GM18505 (cell line): ENCODE data around the gene RABGAP1L.
"Not testable (repeated sequence)": the region's sequence is repeated elsewhere in the genome, so short reads cannot be mapped to it uniquely, and the experiment has no call there.

Experiments
- ATAC-seq: cut with Tn5 transposase; IDR thresholded peaks from one replicate; pipeline ENCODE4 v1.9.1; 2021; ENCODE audit not compliant: unreplicated experiment
- POLR2A ChIP-seq: IDR thresholded peaks from 4 replicates; pipeline ENCODE4 v1.6.1; 2011; ENCODE audit warnings: borderline replicate concordance; ENCODE audit not compliant: insufficient read depth, insufficient read length; ENCODE audit errors: extremely low read depth

RABGAP1L gene

DNA sequence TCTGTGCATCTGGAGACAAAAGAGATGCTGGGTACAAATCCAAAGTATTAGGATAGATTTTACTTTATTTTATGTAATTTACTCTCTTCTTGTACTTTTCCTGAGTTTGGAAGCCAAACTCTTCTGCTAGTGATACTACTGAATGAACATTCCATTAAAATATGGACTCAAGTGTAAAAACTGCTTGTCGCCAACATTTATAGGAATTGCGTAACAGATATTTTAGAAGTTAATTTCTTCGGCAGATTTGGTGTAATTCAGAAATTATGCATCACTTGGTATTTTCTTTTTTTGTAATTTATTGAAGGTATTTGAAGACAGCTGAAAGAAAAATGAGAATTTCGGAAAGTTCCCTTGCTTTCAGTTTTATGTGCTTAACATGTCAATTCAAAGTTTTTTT, 137.0 kb downstream of the RABGAP1L start:
- ATAC-seq, result no peak
- TF ChIP-seq POLR2A, result no peak

DNA sequence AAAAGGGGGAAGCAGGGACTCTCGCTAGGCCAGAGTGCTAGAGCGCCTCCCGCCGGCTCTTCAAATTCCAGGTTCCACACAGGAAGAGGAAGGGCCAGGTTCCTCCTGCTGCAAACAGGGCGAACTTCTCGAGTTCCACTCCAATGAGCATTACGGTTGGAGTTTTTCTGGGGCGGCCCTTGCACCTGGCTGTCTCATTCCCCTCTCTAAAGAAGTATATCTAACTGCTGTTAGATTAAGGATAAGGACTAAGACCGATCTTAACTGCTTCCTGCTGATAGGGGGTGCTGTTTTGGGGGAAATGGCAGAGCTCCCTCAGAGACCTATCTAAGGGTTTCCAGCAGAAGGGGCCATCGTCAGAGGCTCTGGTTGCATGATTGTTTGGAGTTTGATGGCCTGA, 138.0 kb downstream of the RABGAP1L start:
- no peak for ATAC-seq
- no peak for TF ChIP-seq POLR2A

DNA sequence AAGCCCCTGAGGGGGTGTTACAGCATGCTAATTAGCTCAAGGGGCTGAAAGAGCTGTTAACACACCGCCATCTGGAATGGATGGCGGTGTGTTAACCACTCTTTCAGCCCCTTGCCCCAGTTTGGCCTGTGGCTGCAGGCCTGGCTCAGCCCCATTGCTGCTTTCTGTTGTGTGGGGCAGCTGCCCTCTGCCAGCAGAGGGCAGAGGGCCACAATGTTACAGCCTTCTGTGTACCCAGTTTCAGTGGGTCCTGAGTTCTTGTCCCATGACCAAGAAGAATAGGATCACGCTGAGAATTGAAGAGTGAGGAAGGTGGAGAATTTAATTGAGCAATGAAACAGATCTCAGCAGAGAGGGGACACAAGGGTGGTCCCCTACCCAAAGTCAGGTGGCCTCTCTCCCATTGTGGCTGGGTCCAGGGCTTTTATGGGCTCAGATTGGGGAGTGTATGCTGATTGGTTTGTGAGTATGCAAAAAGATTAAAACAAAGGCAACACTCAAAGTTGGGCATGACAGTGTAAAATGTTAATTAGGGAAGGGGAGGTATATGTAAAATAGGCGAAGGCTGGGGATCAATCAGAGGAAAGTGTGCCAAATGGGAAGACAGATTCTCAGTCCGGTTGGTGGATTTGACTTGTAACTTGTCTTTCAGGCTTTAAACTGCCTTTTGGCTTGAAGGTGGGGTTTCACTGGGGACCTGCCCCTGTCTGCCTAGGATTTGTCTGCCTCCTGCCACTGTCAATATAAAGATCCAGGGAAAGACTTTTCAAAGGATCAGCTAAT, 142.2 kb downstream of the RABGAP1L start:
- ATAC-seq, result no peak
- no peak for TF ChIP-seq POLR2A

DNA sequence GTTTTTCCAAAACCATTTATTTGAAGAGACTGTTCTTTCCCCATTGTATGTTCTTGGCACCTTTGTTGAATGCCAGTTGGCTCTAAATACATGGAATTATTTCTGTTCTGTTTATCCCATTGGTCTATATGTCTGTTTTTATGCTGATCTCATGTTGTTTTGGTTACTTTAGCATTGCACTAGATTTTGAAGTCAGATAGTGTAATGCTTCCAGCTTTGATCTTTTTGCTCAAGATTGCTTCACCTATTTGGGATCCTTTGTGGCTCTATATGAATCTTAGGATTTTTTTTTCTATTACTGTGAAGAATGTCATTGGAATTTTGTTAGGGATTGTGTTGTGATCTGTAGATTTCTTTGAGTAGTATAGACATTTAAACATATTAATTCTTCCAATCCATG, 149.3 kb downstream of the RABGAP1L start:
- TF ChIP-seq POLR2A, result no peak
- no peak for ATAC-seq

DNA sequence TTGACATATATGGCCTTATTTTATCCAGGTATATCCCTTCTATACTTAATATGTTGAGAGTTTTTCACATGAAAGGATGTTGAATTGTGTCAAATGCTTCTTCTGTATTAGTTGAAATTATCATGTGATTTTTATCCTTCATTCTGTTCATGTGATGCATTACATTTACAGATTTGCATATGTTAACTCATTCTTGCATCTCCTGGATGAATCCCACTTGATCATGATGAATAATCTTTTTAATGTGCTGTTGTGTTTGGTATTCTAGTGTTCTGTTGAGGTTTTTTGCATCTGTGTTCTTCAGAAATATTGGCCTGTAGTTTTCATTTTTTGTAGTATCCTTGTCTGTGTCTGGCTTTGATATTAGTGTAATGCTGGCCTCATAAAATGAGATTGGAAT, 150.2 kb downstream of the RABGAP1L start:
- no peak for TF ChIP-seq POLR2A
- ATAC-seq, result no peak

DNA sequence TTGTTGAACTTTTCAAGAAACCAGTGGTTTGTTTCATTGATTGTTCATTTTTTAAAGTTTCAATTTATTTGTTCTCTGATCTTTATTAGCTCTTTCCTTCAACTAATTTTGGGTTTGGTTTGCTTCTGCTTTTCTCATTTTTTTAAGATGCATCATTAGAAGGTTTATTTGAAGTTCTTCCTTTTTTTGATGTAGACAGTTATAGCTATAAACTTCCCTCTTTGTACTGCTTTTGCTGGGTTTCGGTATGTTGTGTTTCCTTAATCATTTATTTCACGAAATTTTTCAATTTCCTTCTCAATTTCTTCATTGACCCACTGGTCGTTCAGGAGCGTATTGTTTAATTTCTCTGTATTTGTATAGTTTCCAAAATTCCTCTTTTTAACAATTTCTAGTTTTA, 155.1 kb downstream of the RABGAP1L start:
- TF ChIP-seq POLR2A, result no peak
- ATAC-seq, result no peak

DNA sequence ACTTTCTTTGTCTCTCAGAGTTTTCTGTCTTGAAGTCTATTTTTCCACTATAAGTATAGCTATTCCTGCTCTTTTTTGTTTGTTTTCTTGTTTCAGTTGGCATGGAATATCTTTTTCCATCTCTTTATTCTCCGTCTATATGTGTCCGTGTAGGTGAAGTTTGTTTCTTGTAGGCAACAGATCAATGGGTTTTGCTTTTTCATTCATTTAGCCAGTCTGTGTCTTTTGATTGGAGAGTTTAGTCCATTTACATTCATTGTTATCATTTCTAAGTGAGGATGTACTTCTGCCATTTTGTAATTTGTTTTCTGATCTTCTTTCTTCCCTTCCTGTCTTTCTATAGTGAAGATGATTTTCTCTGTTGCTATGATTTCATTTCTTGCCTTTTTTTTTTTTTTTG, 155.9 kb downstream of the RABGAP1L start:
- TF ChIP-seq POLR2A, result no peak

DNA sequence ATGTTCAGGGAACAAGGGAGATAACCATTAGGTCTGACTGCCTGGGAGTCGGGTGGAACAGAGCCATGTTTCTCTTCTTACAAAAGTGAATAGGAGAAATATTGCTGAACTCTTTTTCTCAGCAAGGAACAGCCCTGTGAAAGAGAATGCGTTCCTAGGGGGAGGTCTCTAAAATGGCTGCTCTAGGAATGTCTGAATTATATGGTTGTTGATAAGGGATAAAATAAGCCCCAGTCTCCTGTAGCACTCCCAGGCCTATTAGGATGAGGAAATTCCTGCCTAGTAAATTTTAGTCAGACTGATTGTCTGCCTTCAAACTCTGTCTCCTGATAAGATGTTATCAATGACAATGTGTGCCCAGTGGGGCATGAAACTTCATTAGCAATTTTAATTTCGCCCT, 161.6 kb downstream of the RABGAP1L start:
- not testable (repeated sequence) for ATAC-seq

More for the DNA sequence above, 155.9 kb downstream of the RABGAP1L start:
- no peak for ATAC-seq

DNA sequence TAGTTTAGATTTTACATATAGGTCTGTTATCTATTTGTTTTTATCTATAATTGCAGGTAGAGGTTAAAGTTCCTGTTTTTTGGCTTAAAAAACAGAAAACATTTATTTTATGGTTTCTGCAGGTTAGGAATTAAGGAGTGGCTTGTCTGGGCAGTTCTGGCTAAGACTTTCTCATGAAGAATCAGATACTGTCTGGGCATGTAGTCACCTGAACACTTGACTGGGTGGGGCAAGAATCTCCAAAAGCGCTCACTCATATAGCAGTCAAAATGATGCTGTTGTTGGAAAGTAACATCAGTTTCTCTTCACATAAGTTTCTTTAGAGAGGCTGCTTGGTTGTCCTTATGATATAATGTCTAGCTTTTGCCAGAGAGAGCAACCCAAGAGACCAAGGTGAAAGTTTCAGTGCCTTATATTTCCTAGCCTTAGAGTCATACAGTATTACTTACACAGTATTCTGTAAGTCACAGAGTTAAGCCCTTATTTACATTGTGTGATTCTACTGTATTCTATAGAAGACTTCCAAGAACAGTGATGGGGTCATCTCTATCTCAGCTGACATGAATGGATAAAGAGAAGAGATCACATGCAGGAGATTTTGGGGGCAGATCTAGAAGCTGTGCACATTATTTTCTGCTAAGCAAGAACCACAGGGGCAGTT, 163.0 kb downstream of the RABGAP1L start:
- no peak for ATAC-seq

DNA sequence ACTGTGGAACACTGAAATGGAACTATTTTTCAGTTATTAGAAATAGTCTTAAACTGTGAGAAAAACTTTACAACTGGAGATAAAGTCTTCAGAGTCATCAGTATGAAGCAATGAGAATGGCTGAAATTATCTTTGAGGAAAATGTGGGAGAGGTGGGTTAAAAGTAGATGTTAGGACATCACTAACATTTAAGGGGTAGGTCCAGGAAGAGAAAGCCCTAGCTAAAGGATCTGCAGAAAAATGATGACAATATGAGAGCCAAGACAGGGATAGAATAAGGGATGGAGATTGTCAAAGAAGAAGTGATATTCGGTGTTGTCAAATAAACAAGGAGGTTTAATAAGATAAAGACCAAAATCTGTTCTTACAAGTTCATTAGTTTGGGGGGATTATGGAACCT, 165.2 kb downstream of the RABGAP1L start:
- no peak for ATAC-seq
- no peak for TF ChIP-seq POLR2A

More for the DNA sequence above, 163.0 kb downstream of the RABGAP1L start:
- no peak for TF ChIP-seq POLR2A

DNA sequence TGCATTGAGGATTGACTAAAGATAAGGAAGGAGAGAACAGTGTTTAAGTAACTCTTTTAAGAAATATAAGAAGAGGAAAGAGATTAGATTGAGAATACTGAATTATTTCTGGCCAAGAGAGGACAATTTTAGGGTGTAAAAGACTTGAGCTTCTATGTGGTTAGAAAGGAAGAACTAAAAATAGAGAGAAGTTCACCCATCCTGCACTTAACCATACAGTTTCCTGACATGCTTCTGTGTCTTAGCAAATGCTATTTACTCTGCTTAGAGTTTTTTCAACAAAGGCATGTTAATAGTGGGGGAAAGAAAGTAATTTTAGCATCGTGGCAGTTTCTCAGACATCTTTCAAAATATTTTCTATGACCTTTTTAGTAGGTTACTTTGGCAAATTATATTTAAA, 165.6 kb downstream of the RABGAP1L start:
- TF ChIP-seq POLR2A, result no peak
- no peak for ATAC-seq

DNA sequence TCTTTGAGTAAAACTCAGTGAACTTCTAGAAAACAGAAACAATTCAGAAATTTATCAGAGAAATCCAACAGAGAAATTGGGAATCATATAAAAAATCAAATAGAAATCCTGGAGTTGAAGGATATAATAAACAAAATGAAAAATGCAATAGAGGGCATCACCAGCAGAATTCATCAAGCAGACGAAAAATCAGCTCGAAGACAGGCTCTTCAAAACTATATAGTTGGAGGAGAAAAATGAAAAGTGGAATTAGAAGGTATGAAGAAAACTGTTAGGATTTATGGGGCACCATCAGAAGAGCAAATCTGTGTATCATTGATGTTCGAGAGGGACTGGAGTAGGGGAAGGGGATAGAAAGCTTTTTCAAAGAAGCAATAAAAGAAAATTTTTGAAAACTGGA, 167.0 kb downstream of the RABGAP1L start:
- TF ChIP-seq POLR2A, result no peak
- ATAC-seq, result no peak

DNA sequence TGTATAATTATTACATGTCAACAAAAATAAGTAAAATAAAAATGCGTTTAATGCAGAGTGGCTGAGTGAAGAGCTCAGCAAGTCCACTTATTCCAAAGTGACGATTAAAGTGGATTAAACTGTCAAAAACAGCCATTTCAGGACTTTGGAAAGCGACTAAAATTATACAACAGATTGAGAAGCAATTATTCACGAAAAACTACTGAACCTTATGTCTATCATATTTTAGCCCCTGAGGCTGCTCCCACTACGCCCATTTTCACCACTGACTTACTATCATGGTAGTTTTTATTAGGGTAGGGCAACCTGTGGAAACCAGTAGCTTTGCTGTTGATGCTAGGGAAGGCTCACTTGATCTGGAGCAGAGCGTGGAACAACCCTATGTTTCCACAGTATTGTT, 174.1 kb downstream of the RABGAP1L start:
- no peak for ATAC-seq
- no peak for TF ChIP-seq POLR2A

DNA sequence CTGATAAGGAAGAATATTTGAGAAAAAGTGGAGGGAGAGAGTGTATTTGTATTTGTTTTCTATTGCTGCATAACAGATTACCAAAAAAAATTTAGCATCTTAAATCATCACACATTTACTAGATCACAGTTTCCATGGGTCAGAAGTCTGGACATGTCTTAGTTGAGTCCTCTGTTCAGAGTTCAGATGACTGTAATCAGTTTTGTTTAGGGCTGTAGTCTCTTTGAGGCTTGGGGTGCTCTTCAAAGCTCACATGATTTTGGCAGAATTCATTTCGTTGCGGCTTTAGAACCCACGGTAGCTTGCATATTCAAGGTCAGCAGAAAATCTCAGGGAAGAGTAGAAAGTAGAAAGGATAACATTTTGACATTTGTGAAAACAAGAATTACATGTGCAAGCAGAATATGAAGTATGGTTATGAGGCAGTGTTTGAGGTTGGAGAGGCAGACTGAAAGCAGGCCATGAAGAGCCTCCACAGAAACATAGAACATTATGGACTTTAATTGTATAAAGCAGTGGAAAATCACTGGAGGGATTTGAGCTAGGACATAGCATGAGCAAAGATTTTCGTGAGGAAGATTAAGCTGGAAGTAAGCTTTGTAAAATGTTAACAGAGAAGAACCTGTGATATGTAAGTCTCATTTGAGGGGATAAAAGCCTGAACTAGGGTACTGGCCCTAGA, 177.8 kb downstream of the RABGAP1L start:
- ATAC-seq, result no peak
- no peak for TF ChIP-seq POLR2A

DNA sequence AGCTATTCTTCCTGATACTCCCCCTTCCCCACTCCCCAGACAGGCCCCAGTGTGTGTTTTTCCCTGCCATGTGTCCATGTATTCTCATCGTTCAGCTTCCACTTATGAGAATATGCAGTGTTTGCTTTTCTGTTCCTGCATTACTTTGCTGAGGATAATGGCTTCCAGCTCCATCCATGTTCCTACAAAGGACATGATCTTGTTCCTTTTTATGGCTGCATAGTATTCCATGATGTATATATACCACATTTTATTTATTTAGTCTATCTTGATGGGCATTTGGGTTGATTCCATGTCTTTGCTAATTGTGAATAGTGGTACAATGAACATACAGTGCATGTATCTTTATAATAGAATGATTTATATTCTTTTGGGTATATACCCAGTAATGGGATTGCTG, 181.1 kb downstream of the RABGAP1L start:
- not testable (repeated sequence) for ATAC-seq

DNA sequence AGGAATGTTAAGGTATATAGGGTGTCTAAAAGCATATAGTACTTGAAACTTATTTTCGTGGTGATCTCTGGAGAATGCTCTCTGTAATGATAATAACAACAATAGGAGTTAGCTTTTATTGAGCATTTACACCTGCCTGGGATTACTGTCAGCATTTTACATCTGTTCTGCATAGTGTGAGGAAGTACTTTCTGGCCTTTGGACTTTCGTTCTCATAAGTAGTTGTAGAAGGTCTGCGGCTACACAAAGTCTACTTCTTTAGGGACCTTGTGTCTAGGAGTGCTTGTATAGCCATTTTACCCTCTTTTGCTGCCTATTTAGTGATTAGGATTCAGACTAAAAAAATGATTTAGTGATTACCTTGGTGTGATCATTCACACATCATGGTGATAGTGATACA, 184.8 kb downstream of the RABGAP1L start:
- no peak for TF ChIP-seq POLR2A
- no peak for ATAC-seq
